ENCODE results near the gene ZNF552.

ZNF552 gene

DNA sequence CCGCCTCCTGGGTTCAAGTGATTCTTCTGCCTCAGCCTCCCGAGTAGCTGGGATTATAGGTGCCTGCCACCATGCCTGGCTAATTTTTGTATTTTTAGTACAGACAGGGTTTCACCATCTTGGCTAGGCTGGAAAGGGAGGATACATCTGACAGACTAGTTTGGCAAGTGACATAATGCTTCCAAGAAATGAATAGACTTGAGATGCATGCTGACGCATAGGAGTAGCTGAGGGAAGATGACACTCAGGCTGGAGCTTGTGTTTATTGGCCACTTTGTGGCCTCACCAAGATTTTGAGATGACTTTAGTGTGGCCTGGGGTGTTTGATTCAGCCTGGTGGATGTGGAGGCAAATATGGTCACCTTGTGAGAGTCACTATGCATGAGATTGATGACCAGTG lies 41.2 kb downstream of the ZNF552 start:
- no peak overlapping the region for H3K4me3 ChIP-seq (ENCODE audit: low read depth, low read length)
- ChIA-PET POLR2A (no interaction called here), CTCF (no interaction called here)
- TF ChIP-seq CTCF (IDR thresholded peaks at IDR 0.05; ENCODE audit: insufficient read depth, low read length, missing control alignments), result no peak
- no peak for DNase-seq (ENCODE audit: low read depth, low spot score)

DNA sequence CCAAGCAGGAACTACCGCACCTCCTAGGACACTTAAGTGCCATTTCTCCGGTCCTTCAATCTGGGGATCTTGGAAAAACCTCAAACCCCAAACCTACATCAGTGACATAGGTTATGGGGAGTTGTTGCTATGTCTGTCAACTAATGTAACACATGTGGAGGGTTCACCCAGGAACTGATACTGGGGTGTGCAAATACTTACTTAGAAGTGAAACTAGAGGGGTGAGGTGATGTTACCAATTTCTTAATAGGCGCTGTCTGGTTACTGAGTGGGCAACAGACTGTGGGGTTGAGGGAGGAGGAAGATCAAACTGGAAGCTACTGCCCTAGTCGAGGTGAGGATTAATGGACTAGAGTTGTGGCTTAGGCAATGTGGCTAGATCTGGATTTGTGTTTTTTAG lies 43.3 kb downstream of the ZNF552 start:
- ChIA-PET CTCF (no interaction called here), POLR2A (no interaction called here)
- no peak overlapping the region for H3K4me3 ChIP-seq (ENCODE audit: low read depth, low read length)
- DNase-seq (ENCODE audit: low read depth, low spot score), result no peak
- no peak for TF ChIP-seq CTCF (IDR thresholded peaks at IDR 0.05; ENCODE audit: insufficient read depth, low read length, missing control alignments)

DNA sequence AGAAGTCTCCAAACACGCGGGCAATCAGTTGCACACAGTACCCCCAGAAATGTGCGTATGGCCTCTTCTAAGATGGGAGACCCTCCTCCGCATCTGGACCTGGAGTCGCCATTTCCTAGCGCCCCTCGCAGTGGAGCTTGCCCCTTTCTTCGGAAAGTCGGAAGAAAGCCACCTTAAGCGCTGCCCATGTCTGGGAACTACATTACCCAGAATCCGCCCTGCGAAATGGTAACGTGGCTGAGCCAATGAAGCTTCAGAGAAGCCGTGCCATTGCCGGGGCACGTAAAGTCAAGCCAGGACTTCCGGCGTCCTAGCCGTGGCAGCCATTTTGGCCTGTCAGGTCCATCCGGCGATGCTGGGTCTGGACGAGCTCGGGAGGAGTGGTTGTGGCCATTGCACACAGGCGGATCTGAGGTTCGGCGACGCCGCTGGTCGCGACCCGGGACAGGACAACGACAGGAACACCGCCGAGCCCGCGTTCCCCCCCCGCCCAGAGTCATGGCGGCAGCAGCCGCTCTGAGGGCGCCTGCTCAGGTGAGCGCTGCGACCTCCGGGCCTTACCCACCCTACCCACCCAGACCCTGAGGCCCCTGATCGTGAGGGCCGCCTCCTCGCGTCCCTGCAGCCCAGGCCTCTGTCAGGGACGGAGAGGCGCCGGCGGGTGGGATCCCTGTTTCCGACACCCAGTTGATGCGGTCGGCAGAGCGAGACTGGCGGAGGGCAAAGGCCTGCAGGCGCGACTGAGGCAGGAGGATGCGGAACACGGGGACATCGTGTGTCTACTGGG lies 45.2 kb downstream of the ZNF552 start, which contains the start of gene ZNF586:
Gene ZNF586 (plus strand): TSS at position 332 of the 787 bp plus-strand sequence. CDS start 167 bp downstream, at position 499.
- POLR2A ChIA-PET, result interaction anchor here (1.1 to 1.5 kb wide), 2 partner anchors 45 to 51 kb away, joined by 3 to 4 read pairs; partner anchors contain the start of gene ZNF552
- DNase-seq (ENCODE audit: low read depth, low spot score), result peak; percentile 54
- TF ChIP-seq CTCF (IDR thresholded peaks at IDR 0.05; ENCODE audit: insufficient read depth, low read length, missing control alignments), result no peak
- CTCF ChIA-PET, result no interaction called here
- peak within 1 kb of the TSS; percentile 76 for H3K4me3 ChIP-seq (ENCODE audit: low read depth, low read length)

- no peak for DNase-seq (ENCODE audit: low read depth, low spot score)
- CTCF ChIA-PET, result no interaction called here
- POLR2A ChIA-PET, result no interaction called here
- no peak for TF ChIP-seq CTCF (IDR thresholded peaks at IDR 0.05; ENCODE audit: insufficient read depth, low read length, missing control alignments)
- H3K4me3 ChIP-seq (ENCODE audit: low read depth, low read length), result no peak overlapping the region
Observed at GRCh38 chr19:57759096-57759495, 55.6 kb downstream of the ZNF552 start.

DNA sequence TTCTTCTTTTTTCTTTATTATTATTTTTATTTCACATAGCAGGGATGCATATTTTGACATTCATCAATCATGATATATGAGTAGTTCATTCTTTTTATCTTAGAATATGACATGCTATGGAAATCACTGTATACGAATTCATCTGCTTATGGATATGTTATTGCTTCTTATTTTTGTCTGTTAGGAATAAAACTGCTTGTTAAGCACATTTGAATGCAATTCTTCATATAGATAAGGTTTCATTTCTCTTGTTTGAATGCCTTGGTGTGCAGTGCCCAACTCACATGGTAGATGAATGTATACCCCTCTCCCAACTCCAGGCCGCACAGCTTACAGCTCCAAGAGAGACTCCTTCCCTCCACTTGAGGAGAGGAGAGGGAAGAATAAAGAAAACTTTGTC lies 56.8 kb downstream of the ZNF552 start:
- TF ChIP-seq CTCF (IDR thresholded peaks at IDR 0.05; ENCODE audit: insufficient read depth, low read length, missing control alignments), result no peak
- POLR2A ChIA-PET, result no interaction called here
- DNase-seq (ENCODE audit: low read depth, low spot score), result no peak
- no peak overlapping the region for H3K4me3 ChIP-seq (ENCODE audit: low read depth, low read length)
- CTCF ChIA-PET, result no interaction called here

All from AG04449 (cell line).